Stimulated activated CD8-positive, alpha-beta memory T cell treated with anti-CD3 and anti-CD28 coated beads, Interleukin-4, amount 100 ng/mL, for 24 hours (primary cell): ENCODE measurements around the gene ATG10.
"Not testable (repeated sequence)": the region's sequence is repeated elsewhere in the genome, so short reads cannot be mapped to it uniquely, and the experiment has no call there.

Source experiments
- DNase-seq: peaks from one replicate; pipeline ENCODE4 v3.0.0-alpha.2; 2020; ENCODE audit warnings: low read depth

Gene ATG10

GRCh38 chr5:81982172-81982685, 10.4 kb downstream of the ATG10 start:
- DNase-seq: not testable (repeated sequence)

- DNase-seq: not testable (repeated sequence)
Observed at GRCh38 chr5:81983148-81983547, 11.3 kb downstream of the ATG10 start.

- not testable (repeated sequence) for DNase-seq
Observed at GRCh38 chr5:81983563-81983962, 11.7 kb downstream of the ATG10 start.

- DNase-seq: no peak
Observed at GRCh38 chr5:81986126-81986525, 14.3 kb downstream of the ATG10 start.

- DNase-seq: no peak
Observed at GRCh38 chr5:81989204-81989603, 17.4 kb downstream of the ATG10 start.

- no peak for DNase-seq
Observed at GRCh38 chr5:81994679-81995078, 22.9 kb downstream of the ATG10 start.

- DNase-seq: no peak
Observed at GRCh38 chr5:81995407-81995806, 23.6 kb downstream of the ATG10 start.

GRCh38 chr5:82004511-82004910, 32.7 kb downstream of the ATG10 start:
- DNase-seq: no peak

- not testable (repeated sequence) for DNase-seq
Observed at GRCh38 chr5:82009869-82010268, 38.0 kb downstream of the ATG10 start.

- no peak for DNase-seq
Observed at GRCh38 chr5:82010696-82011095, 38.9 kb downstream of the ATG10 start.

- no peak for DNase-seq
Observed at GRCh38 chr5:82011761-82012160, 39.9 kb downstream of the ATG10 start.

GRCh38 chr5:82014644-82015043, 42.8 kb downstream of the ATG10 start:
- not testable (repeated sequence) for DNase-seq

GRCh38 chr5:82018462-82018861, 46.6 kb downstream of the ATG10 start:
- no peak for DNase-seq

- no peak for DNase-seq
Observed at GRCh38 chr5:82019342-82020138, 47.7 kb downstream of the ATG10 start.

- no peak for DNase-seq
Observed at GRCh38 chr5:82022499-82022898, 50.7 kb downstream of the ATG10 start.

GRCh38 chr5:82023644-82024043, 51.8 kb downstream of the ATG10 start:
- no peak for DNase-seq

GRCh38 chr5:82031220-82032119, 59.6 kb downstream of the ATG10 start:
- DNase-seq: no peak

- not testable (repeated sequence) for DNase-seq
Observed at GRCh38 chr5:82042894-82043293, 71.1 kb downstream of the ATG10 start.

GRCh38 chr5:82044010-82044409, 72.2 kb downstream of the ATG10 start:
- no peak for DNase-seq

- DNase-seq: no peak
Observed at GRCh38 chr5:82045554-82046275, 73.9 kb downstream of the ATG10 start.

GRCh38 chr5:82046276-82046647, 74.4 kb downstream of the ATG10 start:
- no peak for DNase-seq

- DNase-seq: no peak
Observed at GRCh38 chr5:82050955-82051354, 79.1 kb downstream of the ATG10 start.
